Measurements from ENCODE around the gene STS. TPM values are rescaled to one million over a fixed set of nuclear protein-coding genes. Genes with fewer than 3 reads are reported as not detected.

Gene STS
- total and polyA plus RNA-seq, 10 of the 15 experiments (the other 5 are each of a cell fraction or from before 2014, with no cell fraction given) = 1.6 to 19.4 (median 4.7) TPM

DNA sequence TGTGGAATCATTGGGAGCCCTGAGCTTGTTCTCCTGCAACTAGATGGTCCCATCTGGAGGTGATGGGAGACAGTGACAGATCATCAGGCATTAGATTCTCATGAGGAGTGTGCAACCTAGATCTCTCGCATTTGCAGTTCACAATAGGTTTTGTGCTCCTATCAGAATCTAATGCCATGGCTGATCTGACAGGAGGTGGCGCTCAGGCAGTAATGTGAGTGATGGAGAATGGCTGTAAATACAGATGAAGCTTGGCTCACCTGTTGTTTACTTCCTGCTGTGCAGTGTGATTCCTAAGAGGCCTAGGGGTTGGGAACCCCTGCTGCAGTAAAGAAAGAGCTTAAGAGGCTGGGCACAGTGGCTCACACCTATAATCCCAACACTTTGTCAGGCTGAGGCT, 42.6 kb downstream of the STS start:
- WGBS (ENCODE audit: insufficient coverage, insufficient replicate concordance, low lambda C conversion rate, missing lambda C conversion rate) = 100% methylated on average over 2 of the region's 2 CpGs
- no peak overlapping the region for H2AFZ ChIP-seq (ENCODE audit: control insufficient read depth, low read depth, low read length)
- no peaks in the 10 kb centered on the region for H3K9me3 ChIP-seq (replicated peaks; ENCODE audit: control insufficient read depth, insufficient read depth, low read length)
- no peak for FAIRE-seq
- no peaks in the 10 kb centered on the region; a peak in 1 of 4 replicates for H3K36me3 ChIP-seq (ENCODE audit: control insufficient read depth in 2 of 2, insufficient read depth in 2 of 2, low read length in 1 of 2)
- H3K27ac ChIP-seq (ENCODE audit: control insufficient read depth, insufficient read depth) = no peak overlapping the region
- no peaks in the 10 kb centered on the region for H4K20me1 ChIP-seq (ENCODE audit: control insufficient read depth, insufficient read depth)
- in situ Hi-C loops (cut with MboI) (no loop called here), intact Hi-C loops (cut with micrococcal nuclease; ENCODE audit: unreplicated experiment) (no loop called here)
- no peak for ATAC-seq
- TF ChIP-seq GATAD2B (conservative IDR thresholded peaks at IDR 0.05; ENCODE audit: low read depth) = no peak
- peak; percentile 33; the same call in 1 of the 2 replicates for TF ChIP-seq RAD21 (IDR thresholded peaks at IDR 0.05; ENCODE audit: insufficient read depth, low read depth, low read length)
- TF ChIP-seq KAT2A (conservative IDR thresholded peaks at IDR 0.05; ENCODE audit: control insufficient read depth, low read depth, low read length) = no peak
- no peak for TF ChIP-seq CEBPZ (IDR thresholded peaks at IDR 0.05; ENCODE audit: low read depth, low read length)
- no peak for TF ChIP-seq FOXK2 (IDR thresholded peaks at IDR 0.05)
- no peak for TF ChIP-seq ATF3 (IDR thresholded peaks at IDR 0.05; ENCODE audit: borderline replicate concordance, extremely low read depth, low read depth, low read length)
- no peak for TF ChIP-seq ZBTB33 (IDR thresholded peaks at IDR 0.05)
- no peak for TF ChIP-seq PAX8 (IDR thresholded peaks at IDR 0.05)
- no peak for TF ChIP-seq WRNIP1 (IDR thresholded peaks at IDR 0.05; ENCODE audit: borderline replicate concordance, low read depth, low read length)
- no peak for TF ChIP-seq FOXM1 (IDR thresholded peaks at IDR 0.05; ENCODE audit: low read depth, low read length)
- no peak for TF ChIP-seq BRCA1 (IDR thresholded peaks at IDR 0.05; ENCODE audit: low read depth, low read length)
- no peak for TF ChIP-seq SUPT20H (IDR thresholded peaks at IDR 0.05; ENCODE audit: borderline replicate concordance, control insufficient read depth, low read depth, low read length)
- no peak for TF ChIP-seq CHD2 (IDR thresholded peaks at IDR 0.05; ENCODE audit: borderline replicate concordance, low read depth, low read length)
- TF ChIP-seq, protein P1, sequence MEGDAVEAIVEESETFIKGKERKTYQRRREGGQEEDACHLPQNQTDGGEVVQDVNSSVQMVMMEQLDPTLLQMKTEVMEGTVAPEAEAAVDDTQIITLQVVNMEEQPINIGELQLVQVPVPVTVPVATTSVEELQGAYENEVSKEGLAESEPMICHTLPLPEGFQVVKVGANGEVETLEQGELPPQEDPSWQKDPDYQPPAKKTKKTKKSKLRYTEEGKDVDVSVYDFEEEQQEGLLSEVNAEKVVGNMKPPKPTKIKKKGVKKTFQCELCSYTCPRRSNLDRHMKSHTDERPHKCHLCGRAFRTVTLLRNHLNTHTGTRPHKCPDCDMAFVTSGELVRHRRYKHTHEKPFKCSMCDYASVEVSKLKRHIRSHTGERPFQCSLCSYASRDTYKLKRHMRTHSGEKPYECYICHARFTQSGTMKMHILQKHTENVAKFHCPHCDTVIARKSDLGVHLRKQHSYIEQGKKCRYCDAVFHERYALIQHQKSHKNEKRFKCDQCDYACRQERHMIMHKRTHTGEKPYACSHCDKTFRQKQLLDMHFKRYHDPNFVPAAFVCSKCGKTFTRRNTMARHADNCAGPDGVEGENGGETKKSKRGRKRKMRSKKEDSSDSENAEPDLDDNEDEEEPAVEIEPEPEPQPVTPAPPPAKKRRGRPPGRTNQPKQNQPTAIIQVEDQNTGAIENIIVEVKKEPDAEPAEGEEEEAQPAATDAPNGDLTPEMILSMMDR (IDR thresholded peaks at IDR 0.05 in 2 of 3, conservative IDR thresholded peaks at IDR 0.05 in 1 of 3; ENCODE audit: control insufficient read depth in 2 of 3, extremely low read depth in 1 of 3, insufficient read depth in 1 of 3, low read depth in 3 of 3, low read length in 3 of 3) = peak in 1 of 3 experiments; percentile 23; a peak in 2 of 6 replicates
- TF ChIP-seq, protein P2, sequence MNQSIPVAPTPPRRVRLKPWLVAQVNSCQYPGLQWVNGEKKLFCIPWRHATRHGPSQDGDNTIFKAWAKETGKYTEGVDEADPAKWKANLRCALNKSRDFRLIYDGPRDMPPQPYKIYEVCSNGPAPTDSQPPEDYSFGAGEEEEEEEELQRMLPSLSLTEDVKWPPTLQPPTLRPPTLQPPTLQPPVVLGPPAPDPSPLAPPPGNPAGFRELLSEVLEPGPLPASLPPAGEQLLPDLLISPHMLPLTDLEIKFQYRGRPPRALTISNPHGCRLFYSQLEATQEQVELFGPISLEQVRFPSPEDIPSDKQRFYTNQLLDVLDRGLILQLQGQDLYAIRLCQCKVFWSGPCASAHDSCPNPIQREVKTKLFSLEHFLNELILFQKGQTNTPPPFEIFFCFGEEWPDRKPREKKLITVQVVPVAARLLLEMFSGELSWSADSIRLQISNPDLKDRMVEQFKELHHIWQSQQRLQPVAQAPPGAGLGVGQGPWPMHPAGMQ (IDR thresholded peaks at IDR 0.05; ENCODE audit: borderline replicate concordance) = no peak
- ChIA-PET CTCF (interaction anchor here (0.6 to 4.1 kb wide), 6 partner anchors 11 to 735 kb away, joined by 3 to 27 read pairs (median 4); no protein-coding TSS in a partner anchor), SMC1A (ENCODE audit: uncharacterized antibody, unreplicated experiment) (interaction anchor here (0.6 to 1.7 kb wide), 7 partner anchors 9 to 735 kb away, joined by 3 to 4 read pairs (median 3); no protein-coding TSS in a partner anchor), RAD21 (ENCODE audit: unreplicated experiment) (interaction anchor here (1.0 to 2.4 kb wide), 3 partner anchors 394 to 735 kb away, joined by 3 to 9 read pairs (median 6); no protein-coding TSS in a partner anchor), POLR2A (no interaction called here)
- no peaks in the 10 kb centered on the region for H3K27me3 ChIP-seq (replicated peaks in 1 of 2; ENCODE audit: control insufficient read depth in 2 of 2, insufficient read depth in 2 of 2, low read length in 1 of 2)
- H3K79me2 ChIP-seq (ENCODE audit: control insufficient read depth, insufficient read depth, low read length) = no peaks in the 10 kb centered on the region
- no peak overlapping the region for H3K4me3 ChIP-seq
- BruUV-seq (replicated peaks) = no TSS peak
- H3K4me2 ChIP-seq (ENCODE audit: control insufficient read depth, insufficient read depth) = no peak overlapping the region
- H3K4me1 ChIP-seq (ENCODE audit: control insufficient read depth, insufficient read depth, low read length) = no peaks in the 10 kb centered on the region
- no peak overlapping the region for H3K9ac ChIP-seq (ENCODE audit: control insufficient read depth, insufficient read depth, low read length)
- DNase-seq (ENCODE audit: low read depth, low spot score) = no peak

All from GM12878 (cell line).